Spinal cord (tissue), 10 donors: ENCODE measurements around the gene ZSCAN23. TPM values are rescaled to one million over a fixed set of nuclear protein-coding genes. Genes with fewer than 3 reads are reported as not detected.

Experiments
- DNase-seq, 6 donors: peaks; one replicate each; pipeline versions ENCODE4 v3.0.0 to v3.0.0-alpha.2; 2013 to 2015; ENCODE audit warnings: low spot score in 6 of 6, low read depth in 4 of 6
- H3K27ac ChIP-seq: one replicate; pipeline ENCODE4 v1.5.1; 2013; ENCODE audit warnings: low read depth, low read length, control low read depth
- H3K27me3 ChIP-seq: one replicate; pipeline ENCODE4 v1.6.1; 2013; ENCODE audit warnings: low read length; ENCODE audit not compliant: control insufficient read depth, insufficient read depth
- H3K36me3 ChIP-seq: one replicate; pipeline ENCODE4 v1.6.1; 2013; ENCODE audit warnings: low read length; ENCODE audit not compliant: control insufficient read depth, insufficient read depth
- H3K4me1 ChIP-seq: one replicate; pipeline ENCODE4 v1.6.1; 2013; ENCODE audit warnings: low read length; ENCODE audit not compliant: control insufficient read depth, insufficient read depth
- H3K4me3 ChIP-seq: one replicate; pipeline ENCODE4 v1.5.1; 2013; ENCODE audit warnings: low read depth, low read length, control low read depth
- H3K9me3 ChIP-seq: one replicate; pipeline ENCODE4 v1.6.1; 2013; ENCODE audit warnings: low read length; ENCODE audit not compliant: control insufficient read depth, insufficient read depth
- WGBS: methylation state at CpG from one replicate; pipeline ENCODE4 v1.1.5; 2013; ENCODE audit warnings: missing lambda C conversion rate; ENCODE audit not compliant: insufficient coverage; 5-methylcytosine and 5-hydroxymethylcytosine counted together
- long read RNA-seq, 4 donors: transcript quantifications; one replicate each; lab custom pipeline, GENCODE V29; 2026
- polyA plus RNA-seq, 2 donors: library from polyadenylated mRNA; unstranded; fragments of 120-200 nt; gene quantifications; one replicate each; pipeline ENCODE4 v1.2.1, GENCODE V29; 2013; ENCODE audit not compliant: insufficient read length in 2 of 2
- total RNA-seq, 2 donors: library from RNA; depleted of rRNA in 1 of 2; stranded (reverse); fragments of 120-200 nt in 1 of 2; fragments of >200 nt in 1 of 2; gene quantifications; one replicate each; pipeline versions ENCODE4 v1.2.3 to v1.2.4, GENCODE V29; 2013 to 2014
- donor health status: healthy.

ZSCAN23 gene
- total RNA-seq (1 to 10 TPM; 9.1 to 9.9 TPM), polyA plus RNA-seq (1 to 10 TPM; 5.5 to 7.2 TPM)
- long read RNA-seq, donor 1, partial matches to known transcripts, result 0 of 1 reads
- long read RNA-seq, donor 1, other reads (novel, unspliced or antisense), result 0 of 1 reads
- long read RNA-seq, donor 2, result 0 reads
- long read RNA-seq, donor 3, partial matches to known transcripts, result 0 of 1 reads
- long read RNA-seq, donor 3, other reads (novel, unspliced or antisense), result 0 of 1 reads
- long read RNA-seq, donor 4, partial matches to known transcripts, result 0 of 2 reads
- long read RNA-seq, donor 4, other reads (novel, unspliced or antisense), result 0 of 2 reads

- Histone ChIP-seq H3K9me3 (no peaks in the 10 kb centered on the region), H3K4me3 (peak within 1 kb of the TSS; percentile 72), H3K27me3 (no peaks in the 10 kb centered on the region), H3K27ac (peak within 1 kb of the TSS; percentile 72), H3K4me1 (peaks cover 4% of the 10 kb centered on the region), H3K36me3 (peaks cover 2% of the 10 kb centered on the region)
- WGBS, result under 1% methylated on average over 27 of the region's 32 CpGs
- peak; percentile 65 to 98 (median 84) for DNase-seq
Measured at GRCh38 chr6:28443112-28443773, at the start of gene ZSCAN23. Gene ZSCAN23, minus strand, starts transcription at chr6:28443491. Its CDS starts 7,225 bp downstream, at chr6:28436266.

GRCh38 chr6:28491984-28492317 lies 48.7 kb upstream of the ZSCAN23 start:
- no peak overlapping the region for H3K27ac ChIP-seq
- H3K4me1 ChIP-seq, result peaks cover 11% of the 10 kb centered on the region
- H3K36me3 ChIP-seq, result no peaks in the 10 kb centered on the region
- no peak overlapping the region for H3K4me3 ChIP-seq
- WGBS, result no CpG with 5 or more reads among the region's 3 CpGs
- no peaks in the 10 kb centered on the region for H3K9me3 ChIP-seq
- peaks cover 26% of the 10 kb centered on the region for H3K27me3 ChIP-seq
- no peak for DNase-seq

- H3K36me3 ChIP-seq, result no peaks in the 10 kb centered on the region
- DNase-seq, result peak in 1 of 6 donors; percentile 19
- H3K27me3 ChIP-seq, result peaks cover 32% of the 10 kb centered on the region
- H3K9me3 ChIP-seq, result no peaks in the 10 kb centered on the region
- peak overlapping the region; percentile 82 for H3K27ac ChIP-seq
- H3K4me1 ChIP-seq, result peaks cover 11% of the 10 kb centered on the region
- peak overlapping the region; percentile 62 for H3K4me3 ChIP-seq
- 15% methylated on average over 11 of the region's 23 CpGs for WGBS
Measured at GRCh38 chr6:28490205-28490890, 47.1 kb upstream of the ZSCAN23 start.

- Histone ChIP-seq H3K36me3 (no peaks in the 10 kb centered on the region), H3K27me3 (peaks cover 32% of the 10 kb centered on the region), H3K27ac (peak overlapping the region; percentile 82), H3K9me3 (no peaks in the 10 kb centered on the region), H3K4me1 (peaks cover 11% of the 10 kb centered on the region), H3K4me3 (peak overlapping the region; percentile 62)
- DNase-seq, result peak in 3 of 6 donors; percentile 30 to 71 (median 43)
- 2% methylated on average over 32 of the region's 40 CpGs for WGBS
Measured at GRCh38 chr6:28489366-28490204, 46.3 kb upstream of the ZSCAN23 start.

GRCh38 chr6:28488916-28489365 lies 45.6 kb upstream of the ZSCAN23 start:
- Histone ChIP-seq H3K4me1 (peaks cover 11% of the 10 kb centered on the region), H3K9me3 (no peaks in the 10 kb centered on the region), H3K27me3 (peaks cover 32% of the 10 kb centered on the region), H3K4me3 (peak overlapping the region; percentile 62), H3K27ac (no peak overlapping the region), H3K36me3 (no peaks in the 10 kb centered on the region)
- WGBS, result 40% methylated on average over 1 of the region's 14 CpGs
- peak in 3 of 6 donors; percentile 40 to 78 (median 75) for DNase-seq

- H3K9me3 ChIP-seq, result no peaks in the 10 kb centered on the region
- H3K4me3 ChIP-seq, result no peak overlapping the region
- H3K27ac ChIP-seq, result no peak overlapping the region
- no peak for DNase-seq
- 67% methylated on average over 2 of the region's 3 CpGs for WGBS
- peaks cover 35% of the 10 kb centered on the region for H3K27me3 ChIP-seq
- no peaks in the 10 kb centered on the region for H3K36me3 ChIP-seq
- peaks cover 11% of the 10 kb centered on the region for H3K4me1 ChIP-seq
Measured at GRCh38 chr6:28486988-28487742, 43.9 kb upstream of the ZSCAN23 start.

GRCh38 chr6:28486533-28486932 lies 43.2 kb upstream of the ZSCAN23 start:
- H3K9me3 ChIP-seq, result no peaks in the 10 kb centered on the region
- H3K27me3 ChIP-seq, result peaks cover 34% of the 10 kb centered on the region
- no CpG with 5 or more reads among the region's 1 CpG for WGBS
- no peak for DNase-seq
- no peak overlapping the region for H3K4me3 ChIP-seq
- no peak overlapping the region for H3K27ac ChIP-seq
- peaks cover 11% of the 10 kb centered on the region for H3K4me1 ChIP-seq
- H3K36me3 ChIP-seq, result no peaks in the 10 kb centered on the region

DNA sequence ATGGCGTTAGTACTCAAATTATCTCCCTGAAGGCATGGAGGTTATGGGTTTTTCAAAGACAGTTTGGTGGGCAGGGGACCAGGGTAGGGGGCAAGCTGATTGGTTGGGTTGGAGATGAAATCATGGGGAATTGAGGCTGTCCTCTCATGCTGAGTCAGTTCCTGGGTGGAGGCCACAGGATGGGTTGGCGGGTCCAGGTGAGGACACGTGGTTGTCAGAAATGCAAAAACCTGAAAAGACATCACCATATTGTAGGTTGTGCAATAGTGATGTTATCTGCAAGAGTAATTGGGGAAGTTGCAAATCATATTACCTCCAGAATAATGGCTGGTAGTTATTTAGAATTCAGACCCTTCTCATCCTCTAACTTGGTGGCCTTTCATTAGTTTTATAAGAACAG lies 42.2 kb upstream of the ZSCAN23 start:
- DNase-seq, result no peak
- no peaks in the 10 kb centered on the region for H3K36me3 ChIP-seq
- no peak overlapping the region for H3K27ac ChIP-seq
- H3K27me3 ChIP-seq, result peaks cover 35% of the 10 kb centered on the region
- H3K9me3 ChIP-seq, result no peaks in the 10 kb centered on the region
- peaks cover 11% of the 10 kb centered on the region for H3K4me1 ChIP-seq
- 100% methylated on average over 1 of the region's 3 CpGs for WGBS
- no peak overlapping the region for H3K4me3 ChIP-seq
